ENCODE results near the gene PAX1.

DNA sequence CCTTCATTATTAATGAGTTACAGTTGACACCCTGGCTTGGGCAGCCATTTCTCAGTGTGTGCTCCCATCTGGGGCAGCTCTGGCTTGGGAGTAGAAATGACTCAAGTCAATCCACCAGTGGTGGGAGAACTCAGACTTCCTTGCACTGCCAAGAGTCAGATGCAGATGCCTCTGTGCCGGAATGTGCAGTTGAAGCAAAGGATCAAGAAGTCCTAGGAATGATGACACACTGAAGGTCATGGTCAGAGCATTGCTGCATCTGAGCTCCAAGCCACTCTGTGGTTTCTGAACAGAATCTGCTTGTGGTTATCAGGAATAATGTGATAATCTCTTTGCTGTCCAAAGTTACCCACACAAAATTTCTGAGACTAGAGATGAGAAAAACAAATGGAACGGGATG lies 19.5 kb upstream of the PAX1 start:
- TF ChIP-seq, protein P1, sequence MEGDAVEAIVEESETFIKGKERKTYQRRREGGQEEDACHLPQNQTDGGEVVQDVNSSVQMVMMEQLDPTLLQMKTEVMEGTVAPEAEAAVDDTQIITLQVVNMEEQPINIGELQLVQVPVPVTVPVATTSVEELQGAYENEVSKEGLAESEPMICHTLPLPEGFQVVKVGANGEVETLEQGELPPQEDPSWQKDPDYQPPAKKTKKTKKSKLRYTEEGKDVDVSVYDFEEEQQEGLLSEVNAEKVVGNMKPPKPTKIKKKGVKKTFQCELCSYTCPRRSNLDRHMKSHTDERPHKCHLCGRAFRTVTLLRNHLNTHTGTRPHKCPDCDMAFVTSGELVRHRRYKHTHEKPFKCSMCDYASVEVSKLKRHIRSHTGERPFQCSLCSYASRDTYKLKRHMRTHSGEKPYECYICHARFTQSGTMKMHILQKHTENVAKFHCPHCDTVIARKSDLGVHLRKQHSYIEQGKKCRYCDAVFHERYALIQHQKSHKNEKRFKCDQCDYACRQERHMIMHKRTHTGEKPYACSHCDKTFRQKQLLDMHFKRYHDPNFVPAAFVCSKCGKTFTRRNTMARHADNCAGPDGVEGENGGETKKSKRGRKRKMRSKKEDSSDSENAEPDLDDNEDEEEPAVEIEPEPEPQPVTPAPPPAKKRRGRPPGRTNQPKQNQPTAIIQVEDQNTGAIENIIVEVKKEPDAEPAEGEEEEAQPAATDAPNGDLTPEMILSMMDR (IDR thresholded peaks at IDR 0.05; ENCODE audit: low read length) = no peak
- TF ChIP-seq EZH2 (IDR thresholded peaks at IDR 0.05; ENCODE audit: borderline replicate concordance, low read length) = no peak
